MM.1S (cell line): Measurements from ENCODE around the gene CDC40.

Experiments used
- EZH2 ChIP-seq: fragments of 300-600 bp; sonication (generic); optimal IDR thresholded peaks from 2 replicates; pipeline ENCODE3; 2017; ENCODE audit warnings: low read depth, mild to moderate bottlenecking, antibody characterized with exemption, low read length, mixed read lengths
- EZH2phosphoT487 ChIP-seq: fragments of 300-600 bp; sonication (generic); IDR thresholded peaks from 2 replicates; pipeline ENCODE4 v1.6.1; 2018; ENCODE audit warnings: antibody characterized with exemption, low read length
- TF ChIP-seq, protein P1 (sequence below): fragments of 300-600 bp; sonication (generic); IDR thresholded peaks from 2 replicates; pipeline ENCODE4 v1.5.1; 2016; ENCODE audit warnings: antibody characterized with exemption, low read length, mixed read lengths

- TF ChIP-seq, protein P1, sequence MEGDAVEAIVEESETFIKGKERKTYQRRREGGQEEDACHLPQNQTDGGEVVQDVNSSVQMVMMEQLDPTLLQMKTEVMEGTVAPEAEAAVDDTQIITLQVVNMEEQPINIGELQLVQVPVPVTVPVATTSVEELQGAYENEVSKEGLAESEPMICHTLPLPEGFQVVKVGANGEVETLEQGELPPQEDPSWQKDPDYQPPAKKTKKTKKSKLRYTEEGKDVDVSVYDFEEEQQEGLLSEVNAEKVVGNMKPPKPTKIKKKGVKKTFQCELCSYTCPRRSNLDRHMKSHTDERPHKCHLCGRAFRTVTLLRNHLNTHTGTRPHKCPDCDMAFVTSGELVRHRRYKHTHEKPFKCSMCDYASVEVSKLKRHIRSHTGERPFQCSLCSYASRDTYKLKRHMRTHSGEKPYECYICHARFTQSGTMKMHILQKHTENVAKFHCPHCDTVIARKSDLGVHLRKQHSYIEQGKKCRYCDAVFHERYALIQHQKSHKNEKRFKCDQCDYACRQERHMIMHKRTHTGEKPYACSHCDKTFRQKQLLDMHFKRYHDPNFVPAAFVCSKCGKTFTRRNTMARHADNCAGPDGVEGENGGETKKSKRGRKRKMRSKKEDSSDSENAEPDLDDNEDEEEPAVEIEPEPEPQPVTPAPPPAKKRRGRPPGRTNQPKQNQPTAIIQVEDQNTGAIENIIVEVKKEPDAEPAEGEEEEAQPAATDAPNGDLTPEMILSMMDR, result no peak
- TF ChIP-seq EZH2, result no peak
- no peak for TF ChIP-seq EZH2phosphoT487
Measured at GRCh38 chr6:110246900-110247546, 66.8 kb downstream of the CDC40 start.
